CD4-positive, alpha-beta T cell treated with Interleukin-15 for 4 hours (primary cell): ENCODE measurements around the gene CIT.

Experiments used
- DNase-seq: peaks from one replicate; pipeline ENCODE4 v3.0.0-alpha.2; 2020; ENCODE audit warnings: low spot score

Gene CIT

GRCh38 chr12:119642986-119643385, 234.1 kb downstream of the CIT start:
- DNase-seq, result no peak
